Mammary epithelial cell (primary cell): Measurements from ENCODE around the gene PXDC1.

ENCODE experiments used
- EZH2 ChIP-seq: IDR thresholded peaks from 2 replicates; pipeline ENCODE4 v1.6.1; 2012; ENCODE audit warnings: low read length, inconsistent platforms, borderline replicate concordance
- TF ChIP-seq, protein P1 (sequence below), 2 donors: IDR thresholded peaks in 1 of 2; conservative IDR thresholded peaks in 1 of 2; 2 replicates each; pipeline ENCODE4 v1.5.1; 2011 to 2012; ENCODE audit warnings: inconsistent platforms in 2 of 2, low read length in 2 of 2, mild to moderate bottlenecking in 2 of 2, control low read depth in 1 of 2, low read depth in 1 of 2; ENCODE audit not compliant: insufficient read depth in 1 of 2; ENCODE audit errors: extremely low read depth in 1 of 2

DNA sequence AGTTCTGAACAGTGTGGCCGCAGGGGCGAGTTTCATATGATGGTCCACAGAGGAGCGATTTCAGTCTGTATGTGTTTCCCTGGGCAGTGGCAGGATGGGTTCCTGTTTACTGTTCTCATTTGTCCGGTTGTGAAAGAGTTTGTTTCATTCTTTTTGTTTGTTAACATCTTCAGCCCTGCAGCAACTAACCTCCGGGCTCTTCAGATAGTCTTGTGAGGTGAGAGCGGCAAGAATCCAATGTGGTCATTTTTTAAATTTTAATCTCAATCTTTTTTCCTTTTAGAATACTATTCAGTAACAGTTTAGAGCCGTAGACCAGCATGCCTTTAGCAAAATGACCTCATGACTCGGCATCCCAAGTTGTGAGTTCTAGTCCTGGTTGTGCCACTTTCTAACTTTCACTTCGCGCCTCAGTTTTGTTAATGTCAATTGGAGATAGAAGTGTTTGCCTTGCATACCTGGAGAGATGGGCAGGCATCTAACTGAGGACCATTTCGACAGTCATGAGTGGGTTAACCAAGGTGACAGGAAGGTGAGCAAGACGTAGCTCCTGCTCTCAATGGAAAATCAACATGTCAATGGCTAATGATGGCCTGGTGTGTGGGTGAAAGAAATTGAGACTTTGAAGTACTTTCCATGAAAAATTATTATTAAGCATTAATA is 38.5 kb upstream of the PXDC1 start:
- TF ChIP-seq, protein P1, sequence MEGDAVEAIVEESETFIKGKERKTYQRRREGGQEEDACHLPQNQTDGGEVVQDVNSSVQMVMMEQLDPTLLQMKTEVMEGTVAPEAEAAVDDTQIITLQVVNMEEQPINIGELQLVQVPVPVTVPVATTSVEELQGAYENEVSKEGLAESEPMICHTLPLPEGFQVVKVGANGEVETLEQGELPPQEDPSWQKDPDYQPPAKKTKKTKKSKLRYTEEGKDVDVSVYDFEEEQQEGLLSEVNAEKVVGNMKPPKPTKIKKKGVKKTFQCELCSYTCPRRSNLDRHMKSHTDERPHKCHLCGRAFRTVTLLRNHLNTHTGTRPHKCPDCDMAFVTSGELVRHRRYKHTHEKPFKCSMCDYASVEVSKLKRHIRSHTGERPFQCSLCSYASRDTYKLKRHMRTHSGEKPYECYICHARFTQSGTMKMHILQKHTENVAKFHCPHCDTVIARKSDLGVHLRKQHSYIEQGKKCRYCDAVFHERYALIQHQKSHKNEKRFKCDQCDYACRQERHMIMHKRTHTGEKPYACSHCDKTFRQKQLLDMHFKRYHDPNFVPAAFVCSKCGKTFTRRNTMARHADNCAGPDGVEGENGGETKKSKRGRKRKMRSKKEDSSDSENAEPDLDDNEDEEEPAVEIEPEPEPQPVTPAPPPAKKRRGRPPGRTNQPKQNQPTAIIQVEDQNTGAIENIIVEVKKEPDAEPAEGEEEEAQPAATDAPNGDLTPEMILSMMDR (conservative IDR thresholded peaks at IDR 0.05 in 1 of 2, IDR thresholded peaks at IDR 0.05 in 1 of 2; ENCODE audit: extremely low read depth in 1 of 2, insufficient read depth in 1 of 2, low read depth in 1 of 2, low read length in 2 of 2): no peak
- no peak for TF ChIP-seq EZH2
